HepG2 (cell line): Measurements from ENCODE around the gene ABCC12. TPM values are rescaled to one million over a fixed set of nuclear protein-coding genes. Genes with fewer than 3 reads are reported as not detected.

Experiments used
- AKAP8 ChIP-seq: sonication (generic); formaldehyde crosslinking; IDR thresholded peaks from 2 replicates; pipeline ENCODE4 v1.5.1; 2020; ENCODE audit warnings: mild to moderate bottlenecking, missing genetic modification reagents
- CC2D1A ChIP-seq: sonication (generic); formaldehyde crosslinking; IDR thresholded peaks from 2 replicates; pipeline ENCODE4 v1.8.1; 2023; ENCODE audit warnings: mild to moderate bottlenecking, missing genetic modification reagents
- FOXK1 ChIP-seq: sonication (generic); formaldehyde crosslinking; IDR thresholded peaks from 2 replicates; pipeline ENCODE4 v1.4.0; 2020; ENCODE audit warnings: low read depth, missing genetic modification reagents, borderline replicate concordance
- HIC2 ChIP-seq: sonication (generic); formaldehyde crosslinking; IDR thresholded peaks from 2 replicates; pipeline ENCODE4 v1.9.0; 2022; ENCODE audit warnings: low read depth, missing genetic modification reagents
- IRF9 ChIP-seq: sonication (generic); formaldehyde crosslinking; IDR thresholded peaks from 2 replicates; pipeline ENCODE4 v1.8.0; 2022; ENCODE audit warnings: missing genetic modification reagents, mild to moderate bottlenecking, borderline replicate concordance
- KDM5B ChIP-seq: sonication (generic); formaldehyde crosslinking; IDR thresholded peaks from 2 replicates; pipeline ENCODE4 v1.4.0; 2020; ENCODE audit warnings: missing genetic modification reagents, mild to moderate bottlenecking, borderline replicate concordance
- MBNL3 ChIP-seq: fragments of 250-450 bp; sonication (Bioruptor Pico); conservative IDR thresholded peaks from 2 replicates; pipeline ENCODE4 v1.8.0; 2022; ENCODE audit warnings: mild to moderate bottlenecking, inconsistent platforms
- MEIS2 ChIP-seq: sonication (generic); formaldehyde crosslinking; IDR thresholded peaks from 2 replicates; pipeline ENCODE4 v1.9.0; 2021; ENCODE audit warnings: mild to moderate bottlenecking, missing genetic modification reagents
- MYPOP ChIP-seq: sonication (generic); formaldehyde crosslinking; IDR thresholded peaks from 2 replicates; pipeline ENCODE4 v1.8.1; 2023; ENCODE audit warnings: mild to moderate bottlenecking, moderate library complexity, missing genetic modification reagents
- NAIF1 ChIP-seq: sonication (generic); formaldehyde crosslinking; IDR thresholded peaks from 2 replicates; pipeline ENCODE4 v1.5.0; 2020; ENCODE audit warnings: mild to moderate bottlenecking, missing genetic modification reagents, borderline replicate concordance
- PCBP1 ChIP-seq: fragments of 200-400 bp; formaldehyde crosslinking; IDR thresholded peaks from 2 replicates; pipeline ENCODE4 v1.6.1; 2017; ENCODE audit warnings: mild to moderate bottlenecking, low read depth, low read length, borderline replicate concordance
- POLR2G ChIP-seq: fragments of 200-400 bp; formaldehyde crosslinking; IDR thresholded peaks from 2 replicates; pipeline ENCODE4 v1.6.1; 2018; ENCODE audit warnings: mild to moderate bottlenecking, low read depth, low read length, moderate library complexity
- SYNCRIP ChIP-seq: fragments of 200-400 bp; formaldehyde crosslinking; IDR thresholded peaks from 2 replicates; pipeline ENCODE4 v1.6.1; 2018; ENCODE audit warnings: mild to moderate bottlenecking, low read depth, low read length; ENCODE audit not compliant: insufficient read depth
- WIZ ChIP-seq: sonication (generic); formaldehyde crosslinking; IDR thresholded peaks from 2 replicates; pipeline ENCODE4 v1.5.1; 2020; ENCODE audit warnings: mild to moderate bottlenecking, missing genetic modification reagents
- ZFY ChIP-seq: sonication (generic); formaldehyde crosslinking; IDR thresholded peaks from 2 replicates; pipeline ENCODE4 v1.4.0; 2020; ENCODE audit warnings: missing genetic modification reagents
- ZNF446 ChIP-seq: sonication (generic); formaldehyde crosslinking; IDR thresholded peaks from 2 replicates; pipeline ENCODE4 v1.5.0; 2020; ENCODE audit warnings: mild to moderate bottlenecking, missing genetic modification reagents
- ZNF543 ChIP-seq: sonication (generic); formaldehyde crosslinking; IDR thresholded peaks from 2 replicates; pipeline ENCODE4 v1.4.0; 2020; ENCODE audit warnings: mild to moderate bottlenecking, missing genetic modification reagents
- polyA plus RNA-seq, 8 experiments: library from polyadenylated mRNA; depleted of rRNA in 3 of 8; stranded (reverse) in 7 of 8; unstranded in 1 of 8; fragments of >200 nt; fragmentation: Illumina TruSeq in 4 of 8; extraction: Trizol in 4 of 8; gene quantifications; 2 replicates each; pipeline versions ENCODE4 v1.2.1 to v1.2.3, GENCODE V29; 2011 to 2016; ENCODE audit warnings: low read depth in 4 of 8, missing spikeins in 1 of 8, mixed read lengths in 1 of 8; ENCODE audit not compliant: insufficient read depth in 1 of 8
- total RNA-seq, 5 experiments: library from RNA; depleted of rRNA; stranded (reverse); fragments of >200 nt; fragmentation: Illumina TruSeq; extraction: Trizol; gene quantifications; 2 replicates each; pipeline ENCODE4 v1.2.3, GENCODE V29; 2016; ENCODE audit warnings: low read depth in 1 of 5
- TF ChIP-seq, protein P1 (sequence below): sonication (generic); formaldehyde crosslinking; IDR thresholded peaks from 2 replicates; pipeline ENCODE4 v1.8.1; 2023; ENCODE audit warnings: mild to moderate bottlenecking, inconsistent platforms, moderate library complexity, missing genetic modification reagents, borderline replicate concordance
- TF ChIP-seq, protein P2 (sequence below): sonication (generic); formaldehyde crosslinking; IDR thresholded peaks from 2 replicates; pipeline ENCODE4 v1.4.0; 2020; ENCODE audit warnings: missing genetic modification reagents

ABCC12 gene
- total and polyA plus RNA-seq, 2 of the 13 experiments (the other 11 are each of a cell fraction or from before 2014, with no cell fraction given) = not detected

DNA sequence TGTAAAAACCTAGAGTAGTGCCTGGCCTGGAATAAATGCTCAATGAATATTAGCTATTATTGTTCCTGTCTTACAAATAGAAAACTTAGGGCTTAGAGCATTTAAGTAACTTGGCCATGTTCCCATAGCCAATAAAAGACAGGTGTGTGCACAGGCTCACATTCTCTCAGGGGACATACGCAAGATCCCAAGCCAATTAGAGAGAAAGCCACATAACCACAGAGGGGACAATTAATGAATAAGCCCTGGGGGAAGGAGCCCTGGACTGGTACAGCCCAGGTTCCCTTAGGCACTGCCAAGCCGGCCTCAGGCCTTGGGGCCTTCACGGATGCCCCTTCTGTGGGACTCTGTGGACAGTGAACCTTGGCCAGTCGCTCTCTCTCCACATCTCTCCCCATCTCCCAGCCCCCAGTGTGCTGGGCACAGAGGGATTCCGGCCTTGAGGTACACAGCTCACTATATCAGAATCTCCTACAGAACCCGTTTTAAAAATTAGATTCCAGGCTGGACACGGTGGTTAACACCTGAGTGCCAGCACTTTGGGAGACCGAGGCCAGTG is 27.3 kb upstream of the ABCC12 start (continued):
- TF ChIP-seq HIC2 (peak; percentile 81), PCBP1 (no peak), KDM5B (0 out of 2 replicates have a peak, but pooled peaks have one; percentile 30), FOXK1 (no peak), MBNL3 (CRISPR knock-in tag) (no peak), SYNCRIP (no peak), MEIS2 (CRISPR knock-in tag) (0 out of 2 replicates have a peak, but pooled peaks have one; percentile 35), ZNF446 (CRISPR knock-in tag) (no peak), CC2D1A (CRISPR knock-in tag) (no peak), ZFY (0 out of 2 replicates have a peak, but pooled peaks have one; percentile 33), POLR2G (no peak), AKAP8 (CRISPR knock-in tag) (no peak), IRF9 (CRISPR knock-in tag) (0 out of 2 replicates have a peak, but pooled peaks have one; percentile 35), WIZ (no peak), ZNF543 (no peak), MYPOP (CRISPR knock-in tag) (no peak), NAIF1 (CRISPR knock-in tag) (no peak)
- TF ChIP-seq, protein P1, sequence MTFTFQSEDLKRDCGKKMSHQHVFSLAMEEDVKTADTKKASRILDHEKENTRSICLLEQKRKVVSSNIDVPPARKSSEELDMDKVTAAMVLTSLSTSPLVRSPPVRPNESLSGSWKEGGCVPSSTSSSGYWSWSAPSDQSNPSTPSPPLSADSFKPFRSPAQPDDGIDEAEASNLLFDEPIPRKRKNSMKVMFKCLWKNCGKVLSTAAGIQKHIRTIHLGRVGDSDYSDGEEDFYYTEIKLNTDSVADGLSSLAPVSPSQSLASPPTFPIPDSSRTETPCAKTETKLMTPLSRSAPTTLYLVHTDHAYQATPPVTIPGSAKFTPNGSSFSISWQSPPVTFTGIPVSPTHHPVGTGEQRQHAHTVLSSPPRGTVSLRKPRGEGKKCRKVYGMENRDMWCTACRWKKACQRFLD (CRISPR knock-in tag) = no peak
- TF ChIP-seq, protein P2, sequence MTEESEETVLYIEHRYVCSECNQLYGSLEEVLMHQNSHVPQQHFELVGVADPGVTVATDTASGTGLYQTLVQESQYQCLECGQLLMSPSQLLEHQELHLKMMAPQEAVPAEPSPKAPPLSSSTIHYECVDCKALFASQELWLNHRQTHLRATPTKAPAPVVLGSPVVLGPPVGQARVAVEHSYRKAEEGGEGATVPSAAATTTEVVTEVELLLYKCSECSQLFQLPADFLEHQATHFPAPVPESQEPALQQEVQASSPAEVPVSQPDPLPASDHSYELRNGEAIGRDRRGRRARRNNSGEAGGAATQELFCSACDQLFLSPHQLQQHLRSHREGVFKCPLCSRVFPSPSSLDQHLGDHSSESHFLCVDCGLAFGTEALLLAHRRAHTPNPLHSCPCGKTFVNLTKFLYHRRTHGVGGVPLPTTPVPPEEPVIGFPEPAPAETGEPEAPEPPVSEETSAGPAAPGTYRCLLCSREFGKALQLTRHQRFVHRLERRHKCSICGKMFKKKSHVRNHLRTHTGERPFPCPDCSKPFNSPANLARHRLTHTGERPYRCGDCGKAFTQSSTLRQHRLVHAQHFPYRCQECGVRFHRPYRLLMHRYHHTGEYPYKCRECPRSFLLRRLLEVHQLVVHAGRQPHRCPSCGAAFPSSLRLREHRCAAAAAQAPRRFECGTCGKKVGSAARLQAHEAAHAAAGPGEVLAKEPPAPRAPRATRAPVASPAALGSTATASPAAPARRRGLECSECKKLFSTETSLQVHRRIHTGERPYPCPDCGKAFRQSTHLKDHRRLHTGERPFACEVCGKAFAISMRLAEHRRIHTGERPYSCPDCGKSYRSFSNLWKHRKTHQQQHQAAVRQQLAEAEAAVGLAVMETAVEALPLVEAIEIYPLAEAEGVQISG (CRISPR knock-in tag) = no peak
